HCT116 (cell line): ENCODE data around the gene ANO6.

Experiments used
- CEBPB ChIP-seq: IDR thresholded peaks from 2 replicates; pipeline ENCODE4 v1.6.1; 2012; ENCODE audit warnings: low read depth
- EZH2 ChIP-seq: fragments of 200-600 bp; sonication (generic); IDR thresholded peaks from 2 replicates; pipeline ENCODE4 v1.6.1; 2017; ENCODE audit warnings: antibody characterized with exemption, mixed run types
- JUND ChIP-seq: IDR thresholded peaks from 2 replicates; pipeline ENCODE4 v1.6.1; 2012
- POLR2A ChIP-seq: IDR thresholded peaks from 2 replicates; pipeline ENCODE4 v1.7.0; 2011; ENCODE audit warnings: borderline replicate concordance; ENCODE audit not compliant: insufficient read depth, insufficient read length; ENCODE audit errors: extremely low read depth
- POLR2AphosphoS5 ChIP-seq: IDR thresholded peaks from 2 replicates; pipeline ENCODE4 v1.6.1; 2011; ENCODE audit warnings: mild to moderate bottlenecking, low read depth, low read length, moderate library complexity
- SP1 ChIP-seq: IDR thresholded peaks from 2 replicates; pipeline ENCODE4 v1.6.1; 2012; ENCODE audit warnings: low read depth
- SRF ChIP-seq: IDR thresholded peaks from 2 replicates; pipeline ENCODE4 v1.6.1; 2012; ENCODE audit warnings: low read depth
- TCF7L2 ChIP-seq: IDR thresholded peaks from 2 replicates; pipeline ENCODE4 v1.7.0; 2011; ENCODE audit warnings: borderline replicate concordance, inconsistent platforms; ENCODE audit not compliant: insufficient read depth, insufficient read length; ENCODE audit errors: extremely low read depth
- YY1 ChIP-seq: IDR thresholded peaks from 2 replicates; pipeline ENCODE4 v1.6.1; 2011; ENCODE audit warnings: low read length, low read depth, moderate library complexity, mild to moderate bottlenecking; ENCODE audit not compliant: insufficient replicate concordance; ENCODE audit errors: extremely low read depth
- ZNF274 ChIP-seq: fragments of 200-500 bp; sonication (Bioruptor generic); IDR thresholded peaks from 2 replicates; pipeline ENCODE4 v1.6.1; 2014; ENCODE audit warnings: mild to moderate bottlenecking, low read depth, low read length, inconsistent platforms
- TF ChIP-seq, protein P1 (sequence below): IDR thresholded peaks from 2 replicates; pipeline ENCODE4 v1.6.1; 2012
- TF ChIP-seq, protein P2 (sequence below), 3 experiments: fragments of 200-600 bp in 1 of 3; sonication (generic) in 1 of 3; IDR thresholded peaks in 2 of 3; conservative IDR thresholded peaks in 1 of 3; 2 replicates each; pipeline ENCODE4 v1.5.1; 2012 to 2017; ENCODE audit warnings: low read depth in 2 of 3, low read length in 2 of 3, antibody characterized with exemption in 1 of 3, borderline replicate concordance in 1 of 3, control low read depth in 1 of 3, mild to moderate bottlenecking in 1 of 3, mixed read lengths in 1 of 3, mixed run types in 1 of 3, moderate library complexity in 1 of 3; ENCODE audit not compliant: insufficient read depth in 1 of 3
- TF ChIP-seq, protein P3 (sequence below): IDR thresholded peaks from 2 replicates; pipeline ENCODE4 v1.6.1; 2012; ENCODE audit warnings: low read depth

DNA sequence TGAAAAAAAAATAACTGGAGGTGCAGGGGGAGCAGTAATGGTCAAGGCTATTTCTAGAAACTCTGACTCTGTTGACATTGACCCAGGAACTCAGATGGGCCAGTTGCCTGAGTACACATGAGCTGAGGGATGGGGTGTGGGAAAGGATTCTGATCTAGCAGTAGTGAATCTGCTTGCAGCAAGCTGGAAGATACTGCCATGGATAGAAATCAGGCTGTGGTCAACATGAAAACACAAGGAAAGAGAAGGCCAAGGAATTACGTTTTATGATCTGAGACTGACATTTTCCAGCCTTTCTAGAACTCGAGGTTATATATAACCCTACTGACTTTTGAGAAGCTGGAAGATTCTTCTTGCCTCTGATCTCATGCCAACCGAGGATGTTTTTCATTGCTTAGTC, 90.0 kb downstream of the ANO6 start:
- no peak for TF ChIP-seq SP1
- TF ChIP-seq ZNF274, result no peak
- TF ChIP-seq, protein P1, sequence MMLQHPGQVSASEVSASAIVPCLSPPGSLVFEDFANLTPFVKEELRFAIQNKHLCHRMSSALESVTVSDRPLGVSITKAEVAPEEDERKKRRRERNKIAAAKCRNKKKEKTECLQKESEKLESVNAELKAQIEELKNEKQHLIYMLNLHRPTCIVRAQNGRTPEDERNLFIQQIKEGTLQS, result no peak
- no peak for TF ChIP-seq POLR2A
- no peak for TF ChIP-seq EZH2
- TF ChIP-seq POLR2AphosphoS5, result no peak
- TF ChIP-seq, protein P2, sequence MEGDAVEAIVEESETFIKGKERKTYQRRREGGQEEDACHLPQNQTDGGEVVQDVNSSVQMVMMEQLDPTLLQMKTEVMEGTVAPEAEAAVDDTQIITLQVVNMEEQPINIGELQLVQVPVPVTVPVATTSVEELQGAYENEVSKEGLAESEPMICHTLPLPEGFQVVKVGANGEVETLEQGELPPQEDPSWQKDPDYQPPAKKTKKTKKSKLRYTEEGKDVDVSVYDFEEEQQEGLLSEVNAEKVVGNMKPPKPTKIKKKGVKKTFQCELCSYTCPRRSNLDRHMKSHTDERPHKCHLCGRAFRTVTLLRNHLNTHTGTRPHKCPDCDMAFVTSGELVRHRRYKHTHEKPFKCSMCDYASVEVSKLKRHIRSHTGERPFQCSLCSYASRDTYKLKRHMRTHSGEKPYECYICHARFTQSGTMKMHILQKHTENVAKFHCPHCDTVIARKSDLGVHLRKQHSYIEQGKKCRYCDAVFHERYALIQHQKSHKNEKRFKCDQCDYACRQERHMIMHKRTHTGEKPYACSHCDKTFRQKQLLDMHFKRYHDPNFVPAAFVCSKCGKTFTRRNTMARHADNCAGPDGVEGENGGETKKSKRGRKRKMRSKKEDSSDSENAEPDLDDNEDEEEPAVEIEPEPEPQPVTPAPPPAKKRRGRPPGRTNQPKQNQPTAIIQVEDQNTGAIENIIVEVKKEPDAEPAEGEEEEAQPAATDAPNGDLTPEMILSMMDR (IDR thresholded peaks at IDR 0.05 in 2 of 3, conservative IDR thresholded peaks at IDR 0.05 in 1 of 3; ENCODE audit: borderline replicate concordance in 1 of 3, insufficient read depth in 1 of 3, low read depth in 2 of 3, low read length in 2 of 3), result no peak
- no peak for TF ChIP-seq JUND
- no peak for TF ChIP-seq CEBPB
- no peak for TF ChIP-seq TCF7L2
- no peak for TF ChIP-seq YY1
- TF ChIP-seq, protein P3, sequence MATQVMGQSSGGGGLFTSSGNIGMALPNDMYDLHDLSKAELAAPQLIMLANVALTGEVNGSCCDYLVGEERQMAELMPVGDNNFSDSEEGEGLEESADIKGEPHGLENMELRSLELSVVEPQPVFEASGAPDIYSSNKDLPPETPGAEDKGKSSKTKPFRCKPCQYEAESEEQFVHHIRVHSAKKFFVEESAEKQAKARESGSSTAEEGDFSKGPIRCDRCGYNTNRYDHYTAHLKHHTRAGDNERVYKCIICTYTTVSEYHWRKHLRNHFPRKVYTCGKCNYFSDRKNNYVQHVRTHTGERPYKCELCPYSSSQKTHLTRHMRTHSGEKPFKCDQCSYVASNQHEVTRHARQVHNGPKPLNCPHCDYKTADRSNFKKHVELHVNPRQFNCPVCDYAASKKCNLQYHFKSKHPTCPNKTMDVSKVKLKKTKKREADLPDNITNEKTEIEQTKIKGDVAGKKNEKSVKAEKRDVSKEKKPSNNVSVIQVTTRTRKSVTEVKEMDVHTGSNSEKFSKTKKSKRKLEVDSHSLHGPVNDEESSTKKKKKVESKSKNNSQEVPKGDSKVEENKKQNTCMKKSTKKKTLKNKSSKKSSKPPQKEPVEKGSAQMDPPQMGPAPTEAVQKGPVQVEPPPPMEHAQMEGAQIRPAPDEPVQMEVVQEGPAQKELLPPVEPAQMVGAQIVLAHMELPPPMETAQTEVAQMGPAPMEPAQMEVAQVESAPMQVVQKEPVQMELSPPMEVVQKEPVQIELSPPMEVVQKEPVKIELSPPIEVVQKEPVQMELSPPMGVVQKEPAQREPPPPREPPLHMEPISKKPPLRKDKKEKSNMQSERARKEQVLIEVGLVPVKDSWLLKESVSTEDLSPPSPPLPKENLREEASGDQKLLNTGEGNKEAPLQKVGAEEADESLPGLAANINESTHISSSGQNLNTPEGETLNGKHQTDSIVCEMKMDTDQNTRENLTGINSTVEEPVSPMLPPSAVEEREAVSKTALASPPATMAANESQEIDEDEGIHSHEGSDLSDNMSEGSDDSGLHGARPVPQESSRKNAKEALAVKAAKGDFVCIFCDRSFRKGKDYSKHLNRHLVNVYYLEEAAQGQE, result no peak
- TF ChIP-seq SRF, result no peak
